Measurements from ENCODE around the gene THAP8. TPM values are rescaled to one million over a fixed set of nuclear protein-coding genes. Genes with fewer than 3 reads are reported as not detected.
A peak's percentile ranks its signal among the peaks of the same experiment; 100 is the strongest.

Gene THAP8
- total RNA-seq, 1 donor from 2014 or later: 9.2 TPM

- no peak overlapping the region for H3K27ac Mint-ChIP-seq
- H3K27me3 Mint-ChIP-seq (ENCODE audit: low read depth): peaks cover 70% of the 10 kb centered on the region
- H3K4me3 Mint-ChIP-seq: peak overlapping the region; percentile 72
- DNase-seq (ENCODE audit: low spot score in 2 of 2, unreplicated experiment in 2 of 2): no peak
- no peak for TF ChIP-seq CTCF (IDR thresholded peaks at IDR 0.05; ENCODE audit: unreplicated experiment)
- H3K36me3 Mint-ChIP-seq: no peaks in the 10 kb centered on the region
- peaks cover 3% of the 10 kb centered on the region for H3K4me1 Mint-ChIP-seq
- no peaks in the 10 kb centered on the region for H3K9me3 Mint-ChIP-seq
These were observed 66.6 kb downstream of the THAP8 start for GRCh38 chr19:35987571-35987896.

- no peak overlapping the region for H3K27ac Mint-ChIP-seq
- peak overlapping the region; percentile 72 for H3K4me3 Mint-ChIP-seq
- no peaks in the 10 kb centered on the region for H3K36me3 Mint-ChIP-seq
- no peak for DNase-seq (ENCODE audit: low spot score in 2 of 2, unreplicated experiment in 2 of 2)
- peaks cover 3% of the 10 kb centered on the region for H3K4me1 Mint-ChIP-seq
- peaks cover 77% of the 10 kb centered on the region for H3K27me3 Mint-ChIP-seq (ENCODE audit: low read depth)
- TF ChIP-seq CTCF (IDR thresholded peaks at IDR 0.05; ENCODE audit: unreplicated experiment): no peak
- H3K9me3 Mint-ChIP-seq: no peaks in the 10 kb centered on the region
These were observed 67.2 kb downstream of the THAP8 start for GRCh38 chr19:35986664-35987570.

GRCh38 chr19:35986111-35986510 lies 68.0 kb downstream of the THAP8 start:
- no peak for DNase-seq (ENCODE audit: low spot score in 2 of 2, unreplicated experiment in 2 of 2)
- H3K9me3 Mint-ChIP-seq: no peaks in the 10 kb centered on the region
- peaks cover 3% of the 10 kb centered on the region for H3K4me1 Mint-ChIP-seq
- peak overlapping the region; percentile 72 for H3K4me3 Mint-ChIP-seq
- H3K27ac Mint-ChIP-seq: no peak overlapping the region
- H3K36me3 Mint-ChIP-seq: no peaks in the 10 kb centered on the region
- TF ChIP-seq CTCF (IDR thresholded peaks at IDR 0.05; ENCODE audit: unreplicated experiment): no peak
- peaks cover 83% of the 10 kb centered on the region for H3K27me3 Mint-ChIP-seq (ENCODE audit: low read depth)

Other genes starting within 250 kb of the THAP8 start
- gene PRODH2, start 241.4 kb downstream of the THAP8 start, total RNA-seq: not detected in 3 replicates
- 0.23 to 0.72 TPM (median 0.51 TPM) in 3 replicates for gene NPHS1, start 201.8 kb downstream of the THAP8 start, total RNA-seq
- gene KIRREL2, start 197.4 kb downstream of the THAP8 start, total RNA-seq: 1.4 TPM in 3 replicates
- gene APLP1, start 185.7 kb downstream of the THAP8 start, total RNA-seq: 137 to 151 TPM (median 146 TPM) in 3 replicates
- gene NFKBID, start 153.7 kb downstream of the THAP8 start, total RNA-seq: 16.3 to 18.9 TPM (median 17.1 TPM) in 3 replicates
- 0.62 to 1.4 TPM (median 0.92 TPM) in 3 replicates for gene HCST, start 151.8 kb downstream of the THAP8 start, total RNA-seq
- gene TYROBP, start 146.0 kb downstream of the THAP8 start, total RNA-seq: not detected in 3 replicates
- gene LRFN3, start 117.9 kb downstream of the THAP8 start, total RNA-seq: 25.7 to 28.5 TPM (median 27.5 TPM) in 3 replicates
- 10.6 to 12.4 TPM (median 12.0 TPM) in 3 replicates for gene SDHAF1, start 59.1 kb downstream of the THAP8 start, total RNA-seq
- 16.8 to 17.0 TPM (median 17.0 TPM) in 3 replicates for gene SYNE4, start 45.5 kb downstream of the THAP8 start, total RNA-seq
- 26.3 to 28.9 TPM (median 28.7 TPM) in 3 replicates for gene ALKBH6, start 40.1 kb downstream of the THAP8 start, total RNA-seq
- 58.5 to 59.0 TPM (median 59.0 TPM) in 3 replicates for gene CLIP3, start 21.4 kb downstream of the THAP8 start, total RNA-seq
- gene WDR62, start 612 bp upstream of the THAP8 start, total RNA-seq: 5.1 to 7.1 TPM (median 5.9 TPM) in 3 replicates
- gene OVOL3, start 56.9 kb upstream of the THAP8 start, total RNA-seq: not detected in 3 replicates
- 51.8 to 60.9 TPM (median 59.5 TPM) in 3 replicates for gene POLR2I, start 60.6 kb upstream of the THAP8 start, total RNA-seq
- gene TBCB, start 61.2 kb upstream of the THAP8 start, total RNA-seq: 112 to 116 TPM (median 115 TPM) in 3 replicates
- 425 to 453 TPM (median 451 TPM) in 3 replicates for gene CAPNS1, start 85.8 kb upstream of the THAP8 start, total RNA-seq
- gene COX7A1, start 98.2 kb upstream of the THAP8 start, total RNA-seq: not detected in 3 replicates
- 7.1 to 9.1 TPM (median 8.9 TPM) in 3 replicates for gene ZNF565, start 160.4 kb upstream of the THAP8 start, total RNA-seq
- 126 to 132 TPM (median 131 TPM) in 3 replicates for gene ZNF146, start 160.8 kb upstream of the THAP8 start, total RNA-seq